ENCODE data around the gene TSPAN33.

The TSPAN33 gene, protein sequence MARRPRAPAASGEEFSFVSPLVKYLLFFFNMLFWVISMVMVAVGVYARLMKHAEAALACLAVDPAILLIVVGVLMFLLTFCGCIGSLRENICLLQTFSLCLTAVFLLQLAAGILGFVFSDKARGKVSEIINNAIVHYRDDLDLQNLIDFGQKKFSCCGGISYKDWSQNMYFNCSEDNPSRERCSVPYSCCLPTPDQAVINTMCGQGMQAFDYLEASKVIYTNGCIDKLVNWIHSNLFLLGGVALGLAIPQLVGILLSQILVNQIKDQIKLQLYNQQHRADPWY

DNA sequence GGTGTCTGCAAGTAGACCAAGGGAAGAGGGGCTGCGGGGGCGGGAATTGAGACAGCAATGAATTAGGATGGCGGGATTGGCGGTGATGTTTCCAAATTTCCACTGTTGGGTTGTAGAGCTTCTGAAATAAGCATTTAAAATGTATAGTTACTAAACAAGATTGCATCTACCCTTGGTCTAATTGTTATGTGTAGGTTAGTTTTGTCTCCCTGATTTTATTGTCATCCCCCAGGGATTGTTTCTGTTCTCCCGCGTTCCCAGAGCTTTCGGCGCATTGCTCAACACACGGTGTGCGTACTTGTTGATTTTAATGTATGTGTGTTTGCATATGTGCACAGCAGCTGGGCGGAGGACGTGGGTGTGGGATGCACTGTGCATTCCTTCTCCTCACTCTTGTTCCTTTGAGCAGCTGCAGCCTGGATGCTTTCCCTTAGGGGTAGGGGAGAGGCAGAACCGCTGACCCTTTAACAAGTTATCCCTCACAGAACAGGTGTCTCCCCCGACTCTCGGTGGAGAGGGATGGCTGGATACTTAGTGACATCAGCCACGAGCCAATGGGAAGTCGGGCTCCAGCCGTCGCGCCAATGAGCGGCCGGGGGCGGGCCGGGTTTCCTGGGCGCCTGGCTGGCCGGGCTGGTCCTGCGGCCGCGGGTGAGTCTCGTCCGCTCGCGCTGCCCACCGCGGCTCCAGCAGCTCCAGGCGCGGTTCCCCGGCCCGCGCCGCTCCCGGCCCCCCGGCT, at the start of gene TSPAN33:
Gene TSPAN33, plus strand, starts transcription at position 613 of the 739 bp plus-strand sequence. CDS start 274 bp downstream, outside the sequence.
- peak; percentile 47 for DNase-seq

DNA sequence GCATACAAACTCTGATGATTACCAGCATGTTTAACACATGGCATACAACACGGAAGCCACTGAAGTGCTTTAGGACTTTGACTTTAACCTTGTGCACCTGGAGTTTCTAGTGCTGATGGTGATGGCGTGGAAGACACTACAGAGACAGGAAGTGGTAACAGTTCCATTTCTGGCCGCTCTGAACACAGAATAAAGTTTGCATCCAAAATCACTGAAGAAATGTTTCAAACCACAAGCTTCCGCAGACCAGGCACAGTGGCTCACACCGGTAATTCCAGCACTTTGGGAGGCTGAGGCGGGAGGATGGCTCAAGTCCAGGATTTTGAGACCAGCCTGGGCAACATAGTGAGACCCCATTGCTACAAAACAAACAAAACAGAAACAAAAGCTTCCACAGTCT, 49.2 kb upstream of the TSPAN33 start:
- DNase-seq, result no peak

DNA sequence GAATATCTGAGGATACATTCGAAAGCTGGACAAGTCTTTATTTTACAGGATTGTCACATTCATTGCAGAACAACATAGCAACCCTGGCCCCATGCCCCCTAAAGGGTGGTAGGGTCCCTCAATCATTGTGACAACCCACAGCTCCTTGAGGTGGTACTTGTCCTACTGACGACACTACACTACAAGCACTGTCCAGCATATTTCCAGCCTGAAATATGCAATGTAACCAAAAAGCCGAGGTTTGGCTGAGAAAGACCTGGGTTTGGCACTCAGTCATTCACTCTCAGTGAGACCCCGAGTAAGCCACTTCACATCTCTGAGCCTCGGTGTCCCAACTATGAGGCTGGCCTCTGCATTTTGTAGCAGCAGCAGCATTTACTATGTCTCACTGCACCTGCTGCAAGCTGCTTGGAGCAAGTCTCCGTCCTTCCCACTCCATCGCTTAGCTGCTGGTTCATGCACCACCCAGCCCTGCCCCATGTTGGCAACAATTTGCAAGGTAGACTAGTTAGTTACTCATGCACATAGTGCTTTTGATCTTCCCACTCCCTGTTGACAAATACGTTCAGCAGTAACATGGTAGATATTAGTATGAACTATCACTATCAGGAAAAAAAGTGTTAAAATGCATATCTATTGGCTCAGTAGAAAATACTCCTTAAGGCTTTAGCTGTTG, 46.0 kb upstream of the TSPAN33 start:
- DNase-seq, result no peak

DNA sequence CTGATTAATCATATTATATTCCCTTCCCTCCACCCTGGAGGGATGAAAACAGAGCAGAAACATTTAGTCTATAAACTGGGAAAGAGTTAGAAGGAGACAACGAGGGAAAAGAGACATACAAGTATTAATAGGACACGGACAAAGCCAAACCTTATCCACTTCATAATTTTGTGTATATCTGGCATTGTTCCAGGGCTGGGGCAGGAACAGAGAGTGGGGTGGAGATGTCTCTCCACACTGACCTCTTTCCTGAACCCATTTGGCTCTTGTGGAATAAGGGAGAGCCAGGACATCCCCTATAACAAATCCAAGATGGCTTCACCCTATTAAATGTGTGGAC, 43.7 kb upstream of the TSPAN33 start:
- no peak for DNase-seq

DNA sequence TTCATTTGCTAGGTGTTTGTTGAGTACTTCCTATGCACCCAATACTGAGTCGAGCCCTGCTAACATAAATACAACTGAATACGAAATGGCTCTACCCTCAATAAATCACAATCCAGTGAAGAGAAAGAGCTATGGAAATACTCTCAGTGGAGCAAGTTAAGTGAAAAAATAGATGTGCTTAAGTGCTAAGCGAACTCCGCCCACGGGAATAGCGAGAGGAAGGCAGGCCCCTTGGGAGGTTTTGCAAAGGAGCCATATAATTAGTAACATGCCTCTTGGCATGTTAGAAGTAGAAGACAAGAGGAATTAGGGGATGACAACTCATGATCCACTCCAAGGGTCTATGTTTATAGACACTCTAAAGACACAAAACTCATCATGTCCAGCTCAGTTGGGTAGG, 42.8 kb upstream of the TSPAN33 start:
- no peak for DNase-seq

DNA sequence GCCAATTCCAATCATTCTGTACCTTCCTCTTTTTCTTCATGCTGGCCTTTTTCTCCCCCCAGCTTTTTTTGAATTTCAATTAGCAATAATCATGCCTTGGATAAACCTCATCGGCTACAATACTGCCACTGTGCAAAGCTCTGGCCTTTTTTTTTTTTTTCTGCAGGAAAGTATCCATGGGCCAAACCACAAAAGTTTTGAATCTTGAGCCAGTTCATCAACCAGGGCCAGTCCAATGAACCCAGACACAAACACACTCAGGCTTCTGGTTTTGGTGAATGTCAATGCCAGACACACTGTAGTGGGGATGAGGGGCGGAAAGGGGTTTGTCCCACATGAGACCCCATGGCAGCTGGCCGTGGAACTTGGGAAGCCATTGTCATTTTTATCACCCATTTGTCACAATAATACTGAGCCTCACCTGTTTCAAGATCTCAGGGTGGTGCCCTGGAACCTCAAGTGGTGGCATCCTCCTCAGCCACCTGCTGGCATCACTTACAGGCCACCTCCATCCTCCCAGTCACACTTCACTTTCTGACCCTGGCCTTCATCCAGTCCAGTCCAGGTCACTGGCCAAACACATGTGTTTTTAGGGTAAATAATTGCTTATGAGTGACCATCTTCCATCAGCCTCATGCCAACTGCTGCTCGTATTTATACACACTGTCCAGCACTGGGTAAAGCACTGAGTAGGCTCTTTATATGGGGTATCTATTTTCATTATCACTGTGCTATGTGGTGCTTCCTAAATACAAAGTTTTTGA, 40.8 kb upstream of the TSPAN33 start:
- DNase-seq, result no peak

DNA sequence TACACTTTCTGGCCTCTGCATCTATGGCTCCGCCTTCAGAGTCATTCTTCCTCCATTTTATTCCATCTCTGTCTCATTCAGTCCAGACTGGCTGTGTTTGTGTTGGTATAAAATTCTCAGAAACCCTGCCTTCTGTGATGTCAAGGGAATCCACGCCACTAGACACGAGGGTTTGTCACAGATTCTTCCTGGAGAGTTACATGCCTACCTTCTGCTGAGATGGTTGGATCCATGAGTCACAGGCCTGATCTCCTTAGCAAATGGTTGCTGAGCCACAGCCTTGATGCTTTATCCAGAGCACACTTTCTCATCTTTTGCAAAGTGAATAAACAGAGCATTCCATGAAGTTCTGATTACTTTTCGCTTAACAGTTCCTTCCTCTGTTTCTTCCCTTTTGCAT, 35.9 kb upstream of the TSPAN33 start:
- DNase-seq, result no peak

DNA sequence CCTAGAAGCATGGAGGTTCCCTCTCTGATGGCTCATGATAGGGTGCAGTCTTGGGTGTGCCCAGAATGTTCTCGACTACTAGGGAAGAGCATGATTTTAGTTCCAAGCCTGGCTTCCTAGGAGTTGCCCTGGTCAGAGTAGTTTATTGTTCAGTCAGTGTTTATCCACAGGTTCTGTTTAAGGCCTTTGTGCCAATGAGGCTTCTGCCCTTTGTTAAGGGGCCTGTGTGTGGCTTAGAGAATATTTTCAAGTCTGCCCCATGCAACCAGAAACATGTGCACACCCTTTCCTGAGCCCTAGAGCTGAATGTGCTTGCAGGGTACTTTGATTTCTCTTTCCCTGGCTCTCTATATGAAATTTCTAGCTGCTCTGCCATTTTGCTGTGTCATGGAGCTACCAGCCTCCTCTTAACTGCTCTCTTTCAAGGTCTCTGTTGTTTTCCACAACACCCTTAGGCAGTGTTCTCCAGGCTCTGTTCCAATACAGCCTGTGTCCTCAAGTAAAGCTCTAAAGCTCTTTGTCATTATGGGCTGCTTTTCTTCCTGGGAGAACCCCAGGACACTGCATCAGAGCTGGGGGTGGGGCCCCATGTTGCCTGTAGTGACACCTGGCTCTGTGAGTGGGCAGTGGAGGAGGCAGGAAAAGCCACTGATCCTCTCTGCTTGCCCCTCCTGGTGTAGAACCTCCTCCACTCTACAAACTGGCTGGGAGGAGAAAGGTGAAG, 34.1 kb upstream of the TSPAN33 start:
- DNase-seq, result peak; percentile 13

DNA sequence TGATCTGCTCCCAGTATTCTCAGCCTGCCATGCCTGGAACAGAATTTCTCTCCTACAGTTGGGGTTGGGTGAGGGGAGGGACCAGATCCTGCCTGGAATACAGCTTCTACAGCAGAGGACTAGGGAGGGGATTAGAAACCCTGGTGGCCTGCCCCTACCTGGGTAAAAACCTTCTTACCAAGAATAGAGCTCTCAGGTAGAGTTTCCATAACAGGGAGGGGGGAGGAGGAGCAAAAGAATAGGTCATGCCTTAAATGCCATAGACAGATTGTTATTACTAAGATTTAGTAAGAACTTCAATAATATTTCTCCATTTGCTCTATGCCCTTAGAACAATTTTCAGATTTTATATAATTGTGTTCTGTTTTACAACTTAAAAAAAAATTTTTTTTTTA, 33.5 kb upstream of the TSPAN33 start:
- DNase-seq, result no peak

DNA sequence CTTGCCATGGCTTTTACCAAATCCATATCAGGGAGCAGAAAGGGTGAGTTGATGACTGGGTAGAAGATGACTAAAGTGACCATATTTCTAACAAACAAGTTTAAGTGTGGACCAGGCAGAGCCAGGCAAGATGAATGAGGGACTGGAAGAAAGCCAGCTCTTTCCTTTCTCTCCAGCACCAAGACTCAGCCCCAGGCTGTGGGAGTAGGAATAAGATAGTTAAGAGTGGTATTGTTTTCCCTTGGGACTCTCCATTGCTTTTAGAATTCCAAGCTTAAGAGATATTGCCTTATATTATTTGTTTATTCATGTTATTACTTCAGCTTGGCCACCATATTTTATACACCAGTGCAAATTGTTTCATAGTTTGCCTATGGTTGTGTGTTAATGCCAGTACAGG, 28.8 kb upstream of the TSPAN33 start:
- no peak for DNase-seq

DNA sequence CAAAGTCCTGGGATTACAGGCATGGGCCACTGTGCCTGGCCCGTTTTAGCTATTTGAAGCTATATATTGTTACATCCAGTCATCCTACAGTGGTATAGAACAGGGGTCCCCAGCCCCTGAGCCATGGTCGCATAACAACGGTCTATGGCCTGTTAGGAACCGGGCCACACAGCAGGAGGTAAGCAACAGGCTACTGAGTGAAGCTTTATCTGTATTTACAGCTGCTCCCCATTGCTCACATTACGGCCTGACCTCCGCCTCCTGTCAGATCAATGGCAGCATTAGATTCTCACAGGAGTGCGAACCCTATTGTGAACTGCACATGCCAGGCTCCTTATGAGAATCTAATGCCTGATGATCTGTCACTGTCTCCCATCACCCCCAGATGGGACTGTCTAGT, 26.3 kb upstream of the TSPAN33 start:
- no peak for DNase-seq

DNA sequence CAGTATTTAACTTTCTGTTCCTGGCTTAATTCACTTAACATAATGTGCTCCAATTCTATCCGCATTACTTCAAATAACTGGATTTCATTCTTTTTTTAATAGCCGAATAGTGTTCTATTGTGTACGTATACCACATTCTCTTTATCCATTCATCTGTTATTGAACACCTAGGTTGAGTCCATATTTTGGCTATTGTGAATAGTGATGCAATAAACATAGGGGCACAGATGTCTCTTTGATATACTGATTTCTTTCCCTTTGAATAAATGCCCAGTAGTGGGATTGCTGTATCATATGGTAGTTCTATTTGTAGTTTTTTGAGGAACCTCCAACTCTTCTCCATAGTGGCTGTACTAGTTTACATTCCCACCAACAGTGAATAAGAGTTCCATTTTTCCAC, 25.5 kb upstream of the TSPAN33 start:
- DNase-seq, result no peak

DNA sequence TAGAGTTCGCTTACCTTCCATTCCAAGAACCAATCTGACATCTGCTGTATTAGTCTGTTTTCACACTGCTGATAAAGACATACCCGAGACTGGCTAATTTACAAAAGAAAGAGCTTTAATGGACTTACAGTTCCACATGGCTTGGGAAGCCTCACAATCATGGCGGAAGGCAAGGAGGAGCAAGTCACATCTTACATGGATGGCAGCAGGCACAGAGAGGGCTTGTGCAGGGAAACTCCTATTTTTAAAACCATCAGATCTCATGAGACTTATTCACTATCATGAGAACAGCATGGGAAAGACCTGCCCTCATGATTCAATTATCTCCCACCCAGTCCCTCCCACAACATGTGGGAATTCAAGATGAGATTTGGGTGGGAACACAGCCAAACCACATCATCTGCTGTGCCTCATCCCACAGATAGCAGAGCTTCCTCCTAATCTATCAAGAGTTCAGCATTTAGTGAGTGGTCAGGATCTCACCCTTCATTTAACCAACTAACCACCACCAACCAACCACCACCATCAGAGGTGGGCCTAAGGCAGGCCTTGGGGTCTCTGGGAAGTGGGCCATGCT, 22.9 kb upstream of the TSPAN33 start:
- peak; percentile 34 for DNase-seq

DNA sequence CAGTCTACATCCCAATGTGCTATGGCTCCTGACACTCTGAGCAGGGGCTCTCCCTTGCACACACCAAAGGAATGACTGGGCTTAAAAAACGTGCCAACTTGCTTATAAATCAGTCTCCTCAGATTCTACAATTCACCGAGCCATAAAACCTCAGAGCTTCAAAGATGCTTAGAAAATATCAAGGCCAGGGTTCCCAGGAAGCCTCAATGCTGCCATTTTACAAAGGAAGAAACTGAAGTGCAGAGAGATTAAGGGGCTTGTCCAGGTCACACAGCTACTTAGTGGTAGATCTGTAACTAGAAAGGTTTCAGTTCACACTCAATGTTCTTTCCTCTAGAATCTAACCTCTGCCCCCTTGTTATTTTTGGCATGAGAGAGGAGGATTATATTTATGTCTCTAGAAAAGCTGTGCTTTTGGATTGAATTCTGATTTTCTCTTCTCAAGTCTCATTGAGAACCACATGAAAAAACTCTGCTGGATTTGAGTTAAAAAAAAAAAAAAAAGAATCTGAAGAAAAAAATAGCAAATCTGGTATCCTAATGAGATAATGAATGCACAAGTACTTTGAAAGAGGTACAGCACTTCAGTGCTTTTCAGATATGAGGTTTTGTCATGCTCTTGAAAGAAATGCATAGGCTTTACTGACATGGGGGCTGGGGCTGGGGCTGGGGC, 22.3 kb upstream of the TSPAN33 start:
- DNase-seq, result no peak

DNA sequence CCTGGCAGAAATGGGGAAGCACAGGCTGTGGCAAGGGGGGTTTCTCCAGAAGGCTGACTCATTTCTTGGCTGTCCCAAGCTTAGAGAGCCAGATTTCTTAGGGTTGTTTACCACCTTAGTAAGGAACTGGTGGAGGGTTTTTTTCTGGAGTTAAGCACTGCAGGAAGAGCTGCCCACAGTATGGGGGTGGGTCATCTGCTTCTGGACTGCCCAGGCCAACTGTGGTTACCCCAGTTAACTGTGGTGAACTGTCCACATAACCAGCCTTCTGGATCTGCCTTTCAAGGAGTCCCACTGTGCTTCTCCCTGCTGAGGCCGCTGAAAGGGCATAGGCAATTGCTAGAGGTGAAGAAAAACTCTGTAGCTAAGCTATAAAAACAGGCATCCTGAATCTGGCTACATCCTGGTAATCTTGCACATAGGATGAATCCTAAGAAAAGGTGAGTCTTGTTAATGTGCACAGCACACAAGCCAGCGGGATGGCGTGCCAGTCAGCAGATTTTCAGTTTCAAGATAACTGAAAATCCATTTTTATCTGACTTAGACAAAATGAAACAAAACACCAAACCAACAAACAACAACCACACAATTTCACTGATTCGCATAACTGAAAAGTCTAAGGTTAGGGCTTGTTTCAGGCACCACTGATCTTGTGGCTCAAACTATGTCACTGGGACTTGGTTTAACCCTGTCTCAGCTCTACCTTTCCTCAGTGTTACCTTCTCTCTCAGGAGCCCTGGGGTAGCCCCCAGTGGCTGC, 21.6 kb upstream of the TSPAN33 start:
- no peak for DNase-seq

DNA sequence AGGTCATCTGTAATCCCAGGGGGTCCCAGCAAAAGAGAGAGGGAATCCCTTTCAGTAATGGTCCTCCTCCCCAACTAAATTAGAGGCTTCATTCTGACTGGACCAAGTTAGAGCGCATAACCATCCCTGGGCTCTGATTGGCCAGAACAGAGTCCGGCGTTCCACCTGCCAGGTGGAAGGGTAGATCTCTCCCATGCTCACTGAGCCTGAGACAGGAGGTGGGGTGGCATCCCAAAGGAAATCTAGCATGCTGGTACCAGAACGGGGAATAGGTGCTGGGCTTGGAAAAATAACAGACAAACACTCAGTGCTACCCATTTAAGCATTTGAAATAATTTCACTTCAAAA, 21.0 kb upstream of the TSPAN33 start:
- no peak for DNase-seq

DNA sequence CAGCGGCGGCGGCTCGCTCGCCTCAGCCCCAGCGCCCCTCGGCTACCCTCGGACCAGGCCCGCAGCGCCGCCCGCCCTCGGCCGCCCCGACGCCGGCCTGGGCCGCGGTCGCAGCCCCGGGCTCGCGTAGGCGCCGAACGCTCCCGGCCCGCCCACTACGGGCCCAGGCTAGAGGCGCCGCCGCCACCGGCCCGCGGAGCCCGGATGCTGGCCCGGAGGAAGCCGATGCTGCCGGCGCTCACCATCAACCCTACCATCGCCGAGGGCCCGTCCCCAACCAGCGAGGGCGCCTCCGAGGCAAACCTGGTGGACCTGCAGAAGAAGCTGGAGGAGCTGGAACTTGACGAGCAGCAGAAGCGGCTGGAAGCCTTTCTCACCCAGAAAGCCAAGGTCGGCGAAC, 18.2 kb upstream of the TSPAN33 start:
- no peak for DNase-seq

DNA sequence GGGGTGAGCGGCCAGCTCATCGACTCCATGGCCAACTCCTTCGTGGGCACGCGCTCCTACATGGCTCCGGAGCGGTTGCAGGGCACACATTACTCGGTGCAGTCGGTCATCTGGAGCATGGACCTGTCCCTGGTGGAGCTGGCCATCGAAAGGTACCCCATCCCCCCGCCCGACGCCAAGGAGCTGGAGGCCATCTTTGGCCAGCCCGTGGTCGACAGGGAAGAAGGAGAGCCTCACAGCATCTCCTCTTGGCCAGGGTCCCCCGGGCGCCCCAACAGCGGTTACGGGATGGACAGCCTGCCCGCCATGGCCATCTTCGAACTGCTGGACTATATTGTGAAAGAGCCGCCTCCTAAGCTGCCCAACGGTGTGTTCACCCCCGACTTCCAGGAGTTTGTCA, 17.4 kb upstream of the TSPAN33 start:
- no peak for DNase-seq

DNA sequence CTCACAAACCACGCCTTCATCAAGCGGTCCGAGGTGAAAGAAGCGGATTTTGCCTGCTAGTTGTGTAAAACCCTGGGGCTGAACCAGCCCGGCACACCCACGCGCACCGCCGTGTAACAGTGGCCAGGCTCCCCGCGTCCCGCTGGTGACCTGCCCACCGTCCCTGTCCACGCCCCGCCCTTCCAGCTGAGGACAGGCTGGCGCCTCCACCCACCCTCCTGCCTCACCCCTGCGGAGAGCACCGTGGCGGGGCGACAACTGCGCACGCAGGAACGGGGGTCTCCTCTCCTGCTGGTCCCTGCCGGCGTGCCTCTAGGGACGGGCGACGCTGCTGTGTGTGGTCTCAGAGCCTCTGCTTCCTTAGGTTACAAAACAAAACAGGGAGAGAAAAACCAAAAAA, 16.9 kb upstream of the TSPAN33 start:
- DNase-seq, result no peak

DNA sequence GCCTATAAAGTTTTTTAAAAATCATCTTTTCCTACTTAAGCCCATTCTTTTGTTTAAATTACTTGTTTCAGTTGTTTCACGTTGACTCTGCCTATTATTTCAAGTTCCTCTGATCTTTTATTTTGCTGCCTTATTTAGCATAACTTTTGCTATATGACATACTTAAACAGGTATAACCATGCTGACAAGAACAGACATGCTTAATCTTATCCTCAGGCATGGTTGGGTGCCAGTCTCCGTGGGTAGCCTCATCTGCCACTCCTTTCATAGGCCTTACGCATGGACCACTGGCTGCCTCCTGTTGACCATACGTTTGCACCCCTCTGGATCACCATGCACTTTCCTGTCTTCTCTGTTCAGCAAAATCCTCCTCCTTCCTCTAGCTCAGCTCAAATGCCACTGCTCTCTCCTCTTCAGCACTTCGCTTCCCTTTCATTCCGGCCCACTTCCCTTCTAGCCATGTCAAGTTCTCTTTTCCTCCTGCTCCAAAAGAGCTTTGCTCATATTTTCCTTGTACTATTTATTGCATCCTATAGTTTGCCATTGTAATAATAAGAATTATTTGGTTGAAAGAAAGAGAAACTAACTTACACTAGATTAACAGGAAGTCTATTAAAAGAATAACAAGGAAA, 10.0 kb upstream of the TSPAN33 start:
- DNase-seq, result no peak
